ENCODE measurements around the gene COG3. TPM values are rescaled to one million over a fixed set of nuclear protein-coding genes. Genes with fewer than 3 reads are reported as not detected.
A peak's percentile ranks its signal among the peaks of the same experiment; 100 is the strongest.
"Not testable (repeated sequence)": the region's sequence is repeated elsewhere in the genome, so short reads cannot be mapped to it uniquely, and the experiment has no call there.

COG3 gene
- total RNA-seq, 4 donors from 2014 or later = 10.4 to 20.3 (median 17.8) TPM

DNA sequence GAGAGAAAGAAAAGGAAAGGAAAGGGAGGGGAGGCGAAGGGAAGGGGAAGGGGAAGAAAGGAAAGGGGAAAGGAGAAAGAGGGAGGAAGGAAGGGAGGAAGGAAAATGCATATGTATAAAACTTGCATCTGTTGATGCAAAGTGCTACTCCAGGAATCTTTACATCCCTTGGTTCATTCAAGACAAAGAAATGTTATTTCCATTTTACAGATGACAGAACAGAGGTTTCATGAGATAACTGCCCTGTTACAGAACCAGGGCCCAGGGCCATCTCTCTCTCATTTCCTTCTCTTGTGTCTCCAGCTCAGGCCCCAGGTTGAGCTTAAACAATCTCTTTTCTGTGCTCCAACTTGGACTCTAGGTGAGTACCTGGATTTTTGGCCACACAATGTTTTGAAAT, 44.8 kb upstream of the COG3 start:
- in situ Hi-C loops (cut with MboI; ENCODE audit: low sequenced_read_pairs in 4 of 4) (no loop called here), intact Hi-C loops (cut with DNase I; ENCODE audit: low total_unique reads) (no loop called here)
- ATAC-seq (no peak), DNase-seq (no peak)
- no peaks in the 10 kb centered on the region for H3K9me3 ChIP-seq
- H3K27ac ChIP-seq = peak overlapping the region in 1 of 4 donors; percentile 18
- no peak for TF ChIP-seq CTCF (IDR thresholded peaks at IDR 0.05 in 4 of 5, conservative IDR thresholded peaks at IDR 0.05 in 1 of 5)
- no peak for TF ChIP-seq POLR2A (IDR thresholded peaks at IDR 0.05)
- H3K4me1 ChIP-seq = peaks cover 15 to 22% of the 10 kb centered on the region in 2 donors
- no peaks in the 10 kb centered on the region for H3K36me3 ChIP-seq
- H3K4me3 ChIP-seq = no peak overlapping the region
- H3K27me3 ChIP-seq = no peaks in the 10 kb centered on the region

DNA sequence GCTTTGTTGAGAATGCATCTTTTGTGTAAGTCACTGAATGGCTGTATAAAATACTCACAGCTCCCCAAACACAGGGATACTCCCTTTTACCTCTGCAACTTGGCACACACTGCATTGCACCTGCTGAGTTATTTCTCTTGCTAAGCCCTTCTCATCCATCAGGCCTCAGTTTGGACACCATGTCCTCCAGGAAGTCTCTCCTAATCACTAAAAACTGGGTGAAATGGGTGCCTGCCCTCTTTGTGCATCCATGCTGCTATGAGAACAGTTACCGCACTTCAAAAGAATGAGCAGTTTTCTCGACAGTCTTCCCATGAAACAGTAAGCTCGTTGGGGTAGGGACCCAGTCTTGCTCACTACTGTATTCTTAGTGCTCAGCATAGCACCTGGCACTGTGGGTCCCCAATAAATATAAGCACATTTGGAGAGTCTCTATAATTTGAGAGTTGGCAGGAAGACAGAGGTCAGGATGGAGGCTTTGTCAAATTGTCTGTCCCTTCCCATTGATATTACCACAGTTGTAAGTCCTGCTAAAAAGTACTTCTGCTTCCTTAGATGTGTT, 41.9 kb upstream of the COG3 start:
- ATAC-seq (no peak), DNase-seq (no peak)
- no peaks in the 10 kb centered on the region for H3K36me3 ChIP-seq
- peak overlapping the region in 1 of 4 donors; percentile 9 for H3K27ac ChIP-seq
- intact Hi-C loops (cut with DNase I; ENCODE audit: low total_unique reads) = no loop called here
- no peak for TF ChIP-seq CTCF (IDR thresholded peaks at IDR 0.05 in 4 of 5, conservative IDR thresholded peaks at IDR 0.05 in 1 of 5)
- TF ChIP-seq POLR2A (IDR thresholded peaks at IDR 0.05) = no peak
- no peak overlapping the region for H3K4me3 ChIP-seq
- H3K4me1 ChIP-seq = peaks cover 9 to 10% of the 10 kb centered on the region in 2 donors
- in situ Hi-C loops (cut with MboI; ENCODE audit: low sequenced_read_pairs in 4 of 4) = no loop called here
- no peaks in the 10 kb centered on the region for H3K27me3 ChIP-seq
- H3K9me3 ChIP-seq = no peaks in the 10 kb centered on the region

GRCh38 chr13:45426056-45426841, 38.5 kb upstream of the COG3 start:
- DNase-seq; H3K4me1 ChIP-seq; in situ Hi-C loops (cut with MboI; ENCODE audit: low sequenced_read_pairs in 4 of 4); ATAC-seq; H3K36me3 ChIP-seq; intact Hi-C loops (cut with DNase I; ENCODE audit: low total_unique reads); H3K27me3 ChIP-seq; H3K9me3 ChIP-seq: not testable (repeated sequence)
- Histone ChIP-seq H3K27ac (peak overlapping the region; percentile 35 to 77 (median 63)), H3K4me3 (peak overlapping the region in 1 of 4 donors; percentile 11)

- intact Hi-C loops (cut with DNase I; ENCODE audit: low total_unique reads) = no loop called here
- no peak for ATAC-seq
- H3K9me3 ChIP-seq = no peaks in the 10 kb centered on the region
- in situ Hi-C loops (cut with MboI; ENCODE audit: low sequenced_read_pairs in 4 of 4) = no loop called here
- no peaks in the 10 kb centered on the region for H3K36me3 ChIP-seq
- H3K4me3 ChIP-seq = no peak overlapping the region
- TF ChIP-seq POLR2A (IDR thresholded peaks at IDR 0.05) = no peak
- no peak for TF ChIP-seq CTCF (IDR thresholded peaks at IDR 0.05 in 4 of 5, conservative IDR thresholded peaks at IDR 0.05 in 1 of 5)
- no peak for DNase-seq
- H3K4me1 ChIP-seq = peaks cover 4 to 9% of the 10 kb centered on the region in 2 donors
- no peaks in the 10 kb centered on the region for H3K27me3 ChIP-seq
- peak overlapping the region; percentile 75 to 87 (median 81) for H3K27ac ChIP-seq
These were observed 31.9 kb upstream of the COG3 start for GRCh38 chr13:45432737-45433380.

GRCh38 chr13:45433381-45433790, 31.4 kb upstream of the COG3 start:
- Histone ChIP-seq H3K36me3 (no peaks in the 10 kb centered on the region), H3K27me3 (no peaks in the 10 kb centered on the region), H3K4me3 (no peak overlapping the region), H3K9me3 (no peaks in the 10 kb centered on the region), H3K27ac (peak overlapping the region; percentile 75 to 87 (median 81)), H3K4me1 (peaks cover 4 to 9% of the 10 kb centered on the region in 2 donors)
- TF ChIP-seq POLR2A (IDR thresholded peaks at IDR 0.05) (no peak), CTCF (IDR thresholded peaks at IDR 0.05 in 4 of 5, conservative IDR thresholded peaks at IDR 0.05 in 1 of 5) (no peak)
- intact Hi-C loops (cut with DNase I; ENCODE audit: low total_unique reads) (no loop called here), in situ Hi-C loops (cut with MboI; ENCODE audit: low sequenced_read_pairs in 4 of 4) (no loop called here)
- DNase-seq (no peak), ATAC-seq (peak; percentile 86 to 97)

Data from gastrocnemius medialis (tissue), 4 donors.